GM10847 (cell line): ENCODE results near the gene GLI3.

Experiments used
- POLR2A ChIP-seq: IDR thresholded peaks from 2 replicates; pipeline ENCODE4 v1.6.1; 2011; ENCODE audit not compliant: insufficient read length; ENCODE audit errors: extremely low read depth

The GLI3 gene

GRCh38 chr7:41967156-41967555 lies 269.9 kb downstream of the GLI3 start:
- TF ChIP-seq POLR2A: no peak

GRCh38 chr7:41965951-41966505 lies 271.0 kb downstream of the GLI3 start:
- TF ChIP-seq POLR2A: no peak

- TF ChIP-seq POLR2A: no peak
These were observed 271.9 kb downstream of the GLI3 start for GRCh38 chr7:41964849-41965745.

GRCh38 chr7:41964183-41964753 lies 272.7 kb downstream of the GLI3 start:
- TF ChIP-seq POLR2A: no peak

- no peak for TF ChIP-seq POLR2A
These were observed 280.3 kb downstream of the GLI3 start for GRCh38 chr7:41956705-41957104.

- TF ChIP-seq POLR2A: no peak
These were observed 280.9 kb downstream of the GLI3 start for GRCh38 chr7:41955893-41956675.

GRCh38 chr7:41955451-41955850 lies 281.6 kb downstream of the GLI3 start:
- TF ChIP-seq POLR2A: no peak

GRCh38 chr7:41954976-41955375 lies 282.0 kb downstream of the GLI3 start:
- no peak for TF ChIP-seq POLR2A

- no peak for TF ChIP-seq POLR2A
These were observed 288.5 kb downstream of the GLI3 start for GRCh38 chr7:41948503-41948902.

- TF ChIP-seq POLR2A: no peak
These were observed 293.9 kb downstream of the GLI3 start for GRCh38 chr7:41943094-41943577.

- no peak for TF ChIP-seq POLR2A
These were observed 294.4 kb downstream of the GLI3 start for GRCh38 chr7:41942468-41943093.

- no peak for TF ChIP-seq POLR2A
These were observed 296.2 kb downstream of the GLI3 start for GRCh38 chr7:41940760-41941343.

GRCh38 chr7:41938371-41938770 lies 298.6 kb downstream of the GLI3 start:
- no peak for TF ChIP-seq POLR2A

GRCh38 chr7:41933427-41933826 lies 303.6 kb downstream of the GLI3 start:
- TF ChIP-seq POLR2A: no peak

GRCh38 chr7:41931263-41931646 lies 305.8 kb downstream of the GLI3 start:
- TF ChIP-seq POLR2A: no peak
